ENCODE data around the gene SSR1. TPM values are rescaled to one million over a fixed set of nuclear protein-coding genes. Genes with fewer than 3 reads are reported as not detected.

The SSR1 gene
- total RNA-seq, 1 experiment from 2014 or later = 65.2 TPM

DNA sequence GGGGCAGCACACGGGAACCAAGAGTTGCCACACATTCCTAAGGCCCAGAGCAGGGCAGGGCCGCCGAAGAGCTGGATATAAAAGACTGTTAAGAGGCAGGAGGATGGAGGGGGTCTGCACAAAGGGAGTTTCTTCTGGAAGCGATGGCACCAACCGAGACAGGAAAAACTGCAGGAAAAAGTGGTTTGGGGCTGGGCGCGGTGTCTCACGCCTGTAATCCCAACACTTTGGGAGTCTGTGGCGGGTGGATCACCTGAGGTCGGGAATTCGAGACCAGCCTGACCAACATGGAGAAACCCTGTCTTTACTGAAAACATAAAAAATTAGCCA lies 41.8 kb downstream of the SSR1 start:
- Histone ChIP-seq H3K27ac (ENCODE audit: low read length) (no peak overlapping the region), H3K36me3 (ENCODE audit: low read depth, low read length) (no peaks in the 10 kb centered on the region), H3K9me2 (replicated peaks; ENCODE audit: low read length) (no peaks in the 10 kb centered on the region), H3K79me2 (ENCODE audit: low read length) (no peaks in the 10 kb centered on the region), H2AFZ (ENCODE audit: low read length) (no peak overlapping the region), H3K4me1 (ENCODE audit: insufficient read depth, low read length) (peaks cover 14% of the 10 kb centered on the region), H3K9me3 (ENCODE audit: low read length) (no peaks in the 10 kb centered on the region), H3K9ac (ENCODE audit: low read length) (no peak overlapping the region), H3F3A (ENCODE audit: low read length, unreplicated experiment) (no peaks in the 10 kb centered on the region), H3K27me3 (ENCODE audit: low read length) (no peaks in the 10 kb centered on the region), H3K4me2 (ENCODE audit: low read length) (no peak overlapping the region), H3K4me3 (ENCODE audit: low read length) (no peak overlapping the region), H4K20me1 (ENCODE audit: low read length) (no peaks in the 10 kb centered on the region)
- intact Hi-C loops (cut with micrococcal nuclease) = no loop called here
- TF ChIP-seq, protein P1, sequence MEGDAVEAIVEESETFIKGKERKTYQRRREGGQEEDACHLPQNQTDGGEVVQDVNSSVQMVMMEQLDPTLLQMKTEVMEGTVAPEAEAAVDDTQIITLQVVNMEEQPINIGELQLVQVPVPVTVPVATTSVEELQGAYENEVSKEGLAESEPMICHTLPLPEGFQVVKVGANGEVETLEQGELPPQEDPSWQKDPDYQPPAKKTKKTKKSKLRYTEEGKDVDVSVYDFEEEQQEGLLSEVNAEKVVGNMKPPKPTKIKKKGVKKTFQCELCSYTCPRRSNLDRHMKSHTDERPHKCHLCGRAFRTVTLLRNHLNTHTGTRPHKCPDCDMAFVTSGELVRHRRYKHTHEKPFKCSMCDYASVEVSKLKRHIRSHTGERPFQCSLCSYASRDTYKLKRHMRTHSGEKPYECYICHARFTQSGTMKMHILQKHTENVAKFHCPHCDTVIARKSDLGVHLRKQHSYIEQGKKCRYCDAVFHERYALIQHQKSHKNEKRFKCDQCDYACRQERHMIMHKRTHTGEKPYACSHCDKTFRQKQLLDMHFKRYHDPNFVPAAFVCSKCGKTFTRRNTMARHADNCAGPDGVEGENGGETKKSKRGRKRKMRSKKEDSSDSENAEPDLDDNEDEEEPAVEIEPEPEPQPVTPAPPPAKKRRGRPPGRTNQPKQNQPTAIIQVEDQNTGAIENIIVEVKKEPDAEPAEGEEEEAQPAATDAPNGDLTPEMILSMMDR (conservative IDR thresholded peaks at IDR 0.05; ENCODE audit: low read depth, low read length) = no peak
- TF ChIP-seq EZH2 (IDR thresholded peaks at IDR 0.05; ENCODE audit: low read length, unreplicated experiment) (no peak), EZH2phosphoT487 (IDR thresholded peaks at IDR 0.05; ENCODE audit: borderline replicate concordance, low read length) (no peak)
- ATAC-seq (no peak), DNase-seq (no peak)
- POLR2A ChIA-PET (ENCODE audit: unreplicated experiment) = no interaction called here
- no TSS peak for BruUV-seq (replicated peaks)
- CTCF ChIA-PET = no interaction called here

DNA sequence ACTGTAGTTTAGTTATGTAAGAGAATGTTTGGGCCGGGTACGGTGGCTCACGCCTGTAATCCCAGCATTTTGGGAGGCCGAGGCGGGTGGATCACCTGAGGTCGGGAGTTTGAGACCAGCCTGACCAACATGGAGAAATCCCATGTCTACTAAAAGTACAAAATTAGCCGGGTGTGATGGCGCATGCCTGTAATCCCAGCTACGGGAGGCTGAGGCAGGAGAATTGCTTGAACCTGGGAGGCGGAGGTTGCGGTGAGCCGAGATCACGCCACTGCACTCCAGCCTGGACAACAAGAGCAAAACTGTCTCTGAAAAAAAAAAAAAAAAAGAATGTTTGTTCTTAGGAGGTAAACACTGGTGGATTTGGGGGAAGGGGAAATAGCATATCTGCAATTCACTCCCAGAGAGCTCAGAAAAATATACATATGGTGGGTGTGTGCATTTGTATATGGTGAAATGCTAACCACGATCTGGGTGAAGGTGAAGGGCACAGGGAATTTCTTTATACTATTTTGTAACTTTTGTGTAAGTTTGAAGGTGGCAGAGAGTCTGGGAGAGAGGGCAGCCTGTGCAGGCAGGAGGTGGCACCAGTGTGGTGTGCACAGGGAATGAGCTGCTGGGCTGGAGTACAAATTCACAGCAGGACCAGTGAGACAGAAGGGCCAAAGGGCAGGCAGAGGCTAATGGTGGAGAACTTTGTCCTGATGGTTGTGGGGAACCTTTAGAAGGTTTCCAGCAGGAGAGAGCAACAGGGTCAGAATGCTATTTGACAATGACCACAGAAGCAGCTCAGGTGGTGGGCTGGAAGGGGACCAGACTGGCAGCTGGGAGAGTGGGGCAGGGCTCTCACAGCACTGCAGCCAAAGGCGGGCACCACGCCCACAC lies 42.4 kb downstream of the SSR1 start:
- H3K4me2 ChIP-seq (ENCODE audit: low read length) = no peak overlapping the region
- peaks cover 14% of the 10 kb centered on the region for H3K4me1 ChIP-seq (ENCODE audit: insufficient read depth, low read length)
- H3F3A ChIP-seq (ENCODE audit: low read length, unreplicated experiment) = no peaks in the 10 kb centered on the region
- no peak overlapping the region for H3K9ac ChIP-seq (ENCODE audit: low read length)
- ChIA-PET POLR2A (ENCODE audit: unreplicated experiment) (no interaction called here), CTCF (no interaction called here)
- H4K20me1 ChIP-seq (ENCODE audit: low read length) = no peaks in the 10 kb centered on the region
- H3K4me3 ChIP-seq (ENCODE audit: low read length) = no peak overlapping the region
- no peaks in the 10 kb centered on the region for H3K27me3 ChIP-seq (ENCODE audit: low read length)
- H3K36me3 ChIP-seq (ENCODE audit: low read depth, low read length) = no peaks in the 10 kb centered on the region
- intact Hi-C loops (cut with micrococcal nuclease) = no loop called here
- no peaks in the 10 kb centered on the region for H3K9me3 ChIP-seq (ENCODE audit: low read length)
- H2AFZ ChIP-seq (ENCODE audit: low read length) = no peak overlapping the region
- ATAC-seq (no peak), DNase-seq (no peak)
- no TSS peak for BruUV-seq (replicated peaks)
- no peaks in the 10 kb centered on the region for H3K79me2 ChIP-seq (ENCODE audit: low read length)
- no peaks in the 10 kb centered on the region for H3K9me2 ChIP-seq (replicated peaks; ENCODE audit: low read length)
- TF ChIP-seq, protein P1 (conservative IDR thresholded peaks at IDR 0.05; ENCODE audit: low read depth, low read length) = no peak
- TF ChIP-seq EZH2 (IDR thresholded peaks at IDR 0.05; ENCODE audit: low read length, unreplicated experiment) = no peak
- TF ChIP-seq EZH2phosphoT487 (IDR thresholded peaks at IDR 0.05; ENCODE audit: borderline replicate concordance, low read length) = no peak
- no peak overlapping the region for H3K27ac ChIP-seq (ENCODE audit: low read length)

DNA sequence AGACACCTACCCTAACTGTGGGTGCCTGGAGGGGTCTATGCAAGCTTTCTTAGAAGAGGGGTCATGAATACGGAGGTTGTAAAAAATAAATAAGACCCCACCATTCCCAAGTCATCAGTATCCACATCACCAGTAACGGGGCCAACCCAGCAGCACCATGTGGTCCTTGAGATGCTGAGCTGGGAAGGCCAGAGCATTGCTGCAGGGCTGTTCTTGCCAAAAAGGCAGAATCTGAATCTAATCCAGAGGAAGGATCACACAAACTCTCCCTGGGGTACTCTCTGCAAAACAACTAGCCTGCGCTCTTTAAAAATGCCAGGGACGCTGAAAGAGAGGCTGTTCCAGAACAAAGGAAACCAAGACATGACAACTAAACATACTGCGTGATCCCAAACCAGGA lies 43.2 kb downstream of the SSR1 start:
- intact Hi-C loops (cut with micrococcal nuclease) = no loop called here
- H3K27ac ChIP-seq (ENCODE audit: low read length) = no peak overlapping the region
- DNase-seq (no peak), ATAC-seq (no peak)
- POLR2A ChIA-PET (ENCODE audit: unreplicated experiment) = no interaction called here
- H3K36me3 ChIP-seq (ENCODE audit: low read depth, low read length) = no peaks in the 10 kb centered on the region
- H3K4me3 ChIP-seq (ENCODE audit: low read length) = no peak overlapping the region
- CTCF ChIA-PET = no interaction called here
- H3K9me3 ChIP-seq (ENCODE audit: low read length) = no peaks in the 10 kb centered on the region
- no TSS peak for BruUV-seq (replicated peaks)
- no peaks in the 10 kb centered on the region for H3F3A ChIP-seq (ENCODE audit: low read length, unreplicated experiment)
- H3K4me2 ChIP-seq (ENCODE audit: low read length) = no peak overlapping the region
- H4K20me1 ChIP-seq (ENCODE audit: low read length) = no peaks in the 10 kb centered on the region
- H3K27me3 ChIP-seq (ENCODE audit: low read length) = no peaks in the 10 kb centered on the region
- H2AFZ ChIP-seq (ENCODE audit: low read length) = no peak overlapping the region
- no peak overlapping the region for H3K9ac ChIP-seq (ENCODE audit: low read length)
- no peaks in the 10 kb centered on the region for H3K9me2 ChIP-seq (replicated peaks; ENCODE audit: low read length)
- H3K4me1 ChIP-seq (ENCODE audit: insufficient read depth, low read length) = peaks cover 14% of the 10 kb centered on the region
- TF ChIP-seq EZH2 (IDR thresholded peaks at IDR 0.05; ENCODE audit: low read length, unreplicated experiment) (no peak), EZH2phosphoT487 (IDR thresholded peaks at IDR 0.05; ENCODE audit: borderline replicate concordance, low read length) (no peak)
- TF ChIP-seq, protein P1 (conservative IDR thresholded peaks at IDR 0.05; ENCODE audit: low read depth, low read length) = no peak
- no peaks in the 10 kb centered on the region for H3K79me2 ChIP-seq (ENCODE audit: low read length)

Measured in PC-3 (cell line).